GM18873 (cell line): ENCODE data around the gene MOCS2.
"Not testable (repeated sequence)": the region's sequence is repeated elsewhere in the genome, so short reads cannot be mapped to it uniquely, and the experiment has no call there.

Source experiments
- ATAC-seq: cut with Tn5 transposase; IDR thresholded peaks from one replicate; pipeline ENCODE4 v1.9.1; 2021; ENCODE audit warnings: mild to moderate bottlenecking, moderate library complexity, moderate number of reproducible peaks; ENCODE audit not compliant: unreplicated experiment, low FRiP score

The MOCS2 gene

GRCh38 chr5:53109443-53110127, at the start of gene MOCS2:
Gene MOCS2 (minus strand): TSS chr5:53109757. CDS start chr5:53107174, 2,583 bp downstream.
- peak; percentile 89 for ATAC-seq

- ATAC-seq: no peak
Observed at GRCh38 chr5:53151713-53152458, 42.3 kb upstream of the MOCS2 start.

GRCh38 chr5:53133020-53133419, 23.5 kb upstream of the MOCS2 start:
- no peak for ATAC-seq

- no peak for ATAC-seq
Observed at GRCh38 chr5:53130266-53130665, 20.7 kb upstream of the MOCS2 start.

- no peak for ATAC-seq
Observed at GRCh38 chr5:53128481-53128880, 18.9 kb upstream of the MOCS2 start.

GRCh38 chr5:53127107-53127506, 17.6 kb upstream of the MOCS2 start:
- no peak for ATAC-seq

- ATAC-seq: no peak
Observed at GRCh38 chr5:53126521-53126920, 17.0 kb upstream of the MOCS2 start.

GRCh38 chr5:53123702-53124101, 14.1 kb upstream of the MOCS2 start:
- no peak for ATAC-seq

GRCh38 chr5:53120165-53120564, 10.6 kb upstream of the MOCS2 start:
- ATAC-seq: no peak

GRCh38 chr5:53118879-53119278, 9.3 kb upstream of the MOCS2 start:
- no peak for ATAC-seq

- no peak for ATAC-seq
Observed at GRCh38 chr5:53116597-53116996, 7.0 kb upstream of the MOCS2 start.

- ATAC-seq: no peak
Observed at GRCh38 chr5:53114988-53115387, 5.4 kb upstream of the MOCS2 start.

GRCh38 chr5:53113947-53114346, 4.4 kb upstream of the MOCS2 start:
- no peak for ATAC-seq

- no peak for ATAC-seq
Observed at GRCh38 chr5:53112909-53113308, 3.4 kb upstream of the MOCS2 start.

GRCh38 chr5:53112307-53112706, 2.8 kb upstream of the MOCS2 start:
- not testable (repeated sequence) for ATAC-seq

GRCh38 chr5:53111139-53111538, 1.6 kb upstream of the MOCS2 start:
- no peak for ATAC-seq

GRCh38 chr5:53110156-53110555, 599 bp upstream of the MOCS2 start:
- peak; percentile 14 for ATAC-seq

- peak; percentile 12 for ATAC-seq
Observed at GRCh38 chr5:53109056-53109442, 508 bp downstream of the MOCS2 start.

- no peak for ATAC-seq
Observed at GRCh38 chr5:53105611-53106300, 3.8 kb downstream of the MOCS2 start.

- ATAC-seq: no peak
Observed at GRCh38 chr5:53100606-53101005, 9.0 kb downstream of the MOCS2 start.

- ATAC-seq: no peak
Observed at GRCh38 chr5:53099546-53099945, 10.0 kb downstream of the MOCS2 start.
